ENCODE measurements around the gene GRID2.

DNA sequence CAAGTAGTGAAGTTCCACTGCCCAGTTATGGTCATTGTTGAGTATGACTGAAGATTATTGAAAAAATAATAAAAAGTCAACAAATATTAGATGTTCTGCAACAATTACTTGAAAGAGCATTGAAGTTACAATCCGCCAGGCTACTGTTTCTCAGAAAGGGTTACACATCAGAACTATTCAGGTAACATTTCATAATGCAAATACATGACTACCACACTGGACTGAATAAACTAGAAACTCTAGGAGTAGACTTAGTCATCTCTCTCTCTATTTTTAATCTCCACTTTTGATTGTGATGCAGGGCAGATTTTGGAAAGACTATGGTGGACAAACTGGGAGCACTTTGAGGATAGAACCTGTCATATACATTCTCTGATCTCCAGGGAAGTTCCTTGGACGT, 776.5 kb downstream of the GRID2 start:
- TF ChIP-seq, protein P1, sequence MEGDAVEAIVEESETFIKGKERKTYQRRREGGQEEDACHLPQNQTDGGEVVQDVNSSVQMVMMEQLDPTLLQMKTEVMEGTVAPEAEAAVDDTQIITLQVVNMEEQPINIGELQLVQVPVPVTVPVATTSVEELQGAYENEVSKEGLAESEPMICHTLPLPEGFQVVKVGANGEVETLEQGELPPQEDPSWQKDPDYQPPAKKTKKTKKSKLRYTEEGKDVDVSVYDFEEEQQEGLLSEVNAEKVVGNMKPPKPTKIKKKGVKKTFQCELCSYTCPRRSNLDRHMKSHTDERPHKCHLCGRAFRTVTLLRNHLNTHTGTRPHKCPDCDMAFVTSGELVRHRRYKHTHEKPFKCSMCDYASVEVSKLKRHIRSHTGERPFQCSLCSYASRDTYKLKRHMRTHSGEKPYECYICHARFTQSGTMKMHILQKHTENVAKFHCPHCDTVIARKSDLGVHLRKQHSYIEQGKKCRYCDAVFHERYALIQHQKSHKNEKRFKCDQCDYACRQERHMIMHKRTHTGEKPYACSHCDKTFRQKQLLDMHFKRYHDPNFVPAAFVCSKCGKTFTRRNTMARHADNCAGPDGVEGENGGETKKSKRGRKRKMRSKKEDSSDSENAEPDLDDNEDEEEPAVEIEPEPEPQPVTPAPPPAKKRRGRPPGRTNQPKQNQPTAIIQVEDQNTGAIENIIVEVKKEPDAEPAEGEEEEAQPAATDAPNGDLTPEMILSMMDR (conservative IDR thresholded peaks at IDR 0.05 in 1 of 2, IDR thresholded peaks at IDR 0.05 in 1 of 2; ENCODE audit: low read depth in 1 of 2, low read length in 2 of 2), result no peak
- TF ChIP-seq EZH2 (IDR thresholded peaks at IDR 0.05; ENCODE audit: low read length, missing control alignments), result no peak

Data from fibroblast of lung (primary cell).